SU-DHL-6 (cell line): ENCODE measurements around the gene EVC2.

ENCODE experiments used
- EZH2phosphoT487 ChIP-seq: fragments of 200-600 bp; sonication (generic), shearing (Covaris generic); conservative IDR thresholded peaks from 2 replicates; pipeline ENCODE4 v1.6.1; 2018; ENCODE audit warnings: mild to moderate bottlenecking, antibody characterized with exemption, low read length, moderate library complexity, mixed read lengths
- TF ChIP-seq, protein P1 (sequence below): fragments of 200-600 bp; sonication (generic); IDR thresholded peaks from one replicate; pipeline ENCODE4 v1.5.1; 2017; ENCODE audit warnings: antibody characterized with exemption, mild to moderate bottlenecking, low read length, moderate library complexity; ENCODE audit not compliant: insufficient read depth, poor library complexity, severe bottlenecking

GRCh38 chr4:5708449-5709206 is at the start of gene EVC2:
- TF ChIP-seq, protein P1, sequence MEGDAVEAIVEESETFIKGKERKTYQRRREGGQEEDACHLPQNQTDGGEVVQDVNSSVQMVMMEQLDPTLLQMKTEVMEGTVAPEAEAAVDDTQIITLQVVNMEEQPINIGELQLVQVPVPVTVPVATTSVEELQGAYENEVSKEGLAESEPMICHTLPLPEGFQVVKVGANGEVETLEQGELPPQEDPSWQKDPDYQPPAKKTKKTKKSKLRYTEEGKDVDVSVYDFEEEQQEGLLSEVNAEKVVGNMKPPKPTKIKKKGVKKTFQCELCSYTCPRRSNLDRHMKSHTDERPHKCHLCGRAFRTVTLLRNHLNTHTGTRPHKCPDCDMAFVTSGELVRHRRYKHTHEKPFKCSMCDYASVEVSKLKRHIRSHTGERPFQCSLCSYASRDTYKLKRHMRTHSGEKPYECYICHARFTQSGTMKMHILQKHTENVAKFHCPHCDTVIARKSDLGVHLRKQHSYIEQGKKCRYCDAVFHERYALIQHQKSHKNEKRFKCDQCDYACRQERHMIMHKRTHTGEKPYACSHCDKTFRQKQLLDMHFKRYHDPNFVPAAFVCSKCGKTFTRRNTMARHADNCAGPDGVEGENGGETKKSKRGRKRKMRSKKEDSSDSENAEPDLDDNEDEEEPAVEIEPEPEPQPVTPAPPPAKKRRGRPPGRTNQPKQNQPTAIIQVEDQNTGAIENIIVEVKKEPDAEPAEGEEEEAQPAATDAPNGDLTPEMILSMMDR, result no peak
- TF ChIP-seq EZH2phosphoT487, result no peak
